ENCODE data around the gene ARL15.
"Not testable (repeated sequence)": the region's sequence is repeated elsewhere in the genome, so short reads cannot be mapped to it uniquely, and the experiment has no call there.

The ARL15 gene
- total RNA-seq: 2.2 to 15.7 (median 5.7) reads per million in 9 experiments

DNA sequence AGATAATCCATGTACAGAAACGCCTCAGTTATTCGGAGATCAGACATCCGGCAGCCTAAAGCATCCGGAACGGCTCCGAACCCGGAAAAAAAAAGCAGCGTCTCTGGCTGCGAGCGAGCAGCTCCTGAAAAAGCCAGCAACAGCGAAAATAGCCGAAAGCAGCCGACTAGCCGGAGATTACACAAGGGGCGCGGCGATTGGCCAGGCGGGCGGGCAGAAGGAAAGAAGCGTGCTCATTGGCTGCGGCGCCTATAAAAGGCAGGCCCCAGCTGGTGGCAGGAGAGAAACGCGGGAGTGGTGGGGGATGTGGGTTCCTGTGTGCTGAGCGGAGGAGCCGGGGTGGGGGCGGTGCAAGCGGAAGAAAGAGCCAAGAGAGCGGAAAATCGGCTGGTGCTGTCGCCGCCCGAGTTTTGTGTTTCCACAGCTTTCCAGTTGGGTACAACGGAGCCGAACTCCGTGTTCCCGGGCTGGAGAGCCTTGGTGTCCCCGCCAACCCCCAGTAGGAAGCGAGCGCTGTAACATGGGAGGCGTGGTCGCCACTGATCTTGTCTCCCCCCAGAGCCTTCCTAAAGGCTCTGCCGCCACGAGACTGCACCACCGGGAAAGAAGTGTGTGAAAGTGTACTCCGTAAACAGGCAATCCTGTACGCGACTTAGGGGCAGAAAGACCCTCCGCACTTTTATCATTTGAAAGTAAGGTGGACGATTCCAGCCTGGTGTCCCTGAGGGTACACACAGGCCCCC, at the start of gene ARL15:
TSS of gene ARL15 (minus strand) at position 141 of the 743 bp plus-strand sequence.
- H3K27ac Mint-ChIP-seq: peak within 1 kb of the TSS; percentile 97 to 99
- H3K27me3 Mint-ChIP-seq: peaks cover 6 to 11% of the 10 kb centered on the region in 2 donors
- peaks cover 17 to 23% of the 10 kb centered on the region in 2 donors for H3K4me1 Mint-ChIP-seq (ENCODE audit: low read depth in 2 of 2)
- H3K36me3 Mint-ChIP-seq (ENCODE audit: insufficient read depth): peaks cover 14% of the 10 kb centered on the region
- no peaks in the 10 kb centered on the region for H3K9me3 Mint-ChIP-seq
- DNase-seq (peak; percentile 95 to 97 (median 97)), ATAC-seq (replicated peaks) (peak; percentile 91)
- H3K4me3 Mint-ChIP-seq: peak within 1 kb of the TSS; percentile 99

DNA sequence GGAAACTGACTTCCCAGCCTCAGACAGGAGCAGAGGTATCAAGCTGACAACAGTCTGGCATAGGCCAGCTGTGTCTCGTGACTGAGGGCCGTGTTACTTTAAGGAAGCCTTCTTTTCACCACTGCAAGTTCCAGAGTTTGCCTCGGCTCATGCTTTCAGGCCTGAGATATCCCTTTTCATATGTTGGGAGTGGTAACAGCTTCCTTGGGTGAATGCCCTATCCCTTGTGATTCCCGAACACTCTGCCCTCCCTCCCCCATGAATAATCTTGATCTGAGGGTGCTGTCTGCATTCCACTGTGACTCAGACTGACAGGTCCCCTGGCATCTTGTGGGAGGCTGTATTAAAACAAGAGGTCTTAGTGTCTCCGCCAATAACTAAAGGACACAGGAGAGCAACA, 49.7 kb upstream of the ARL15 start:
- Mint-ChIP-seq H3K4me3 (no peak overlapping the region), H3K4me1 (ENCODE audit: low read depth in 2 of 2) (no peaks in the 10 kb centered on the region), H3K27ac (no peak overlapping the region), H3K9me3 (peaks cover 0 to 4% of the 10 kb centered on the region in 2 donors), H3K36me3 (ENCODE audit: insufficient read depth) (no peaks in the 10 kb centered on the region), H3K27me3 (peaks cover 44 to 69% of the 10 kb centered on the region in 2 donors)
- ATAC-seq (replicated peaks) (no peak), DNase-seq (no peak)

DNA sequence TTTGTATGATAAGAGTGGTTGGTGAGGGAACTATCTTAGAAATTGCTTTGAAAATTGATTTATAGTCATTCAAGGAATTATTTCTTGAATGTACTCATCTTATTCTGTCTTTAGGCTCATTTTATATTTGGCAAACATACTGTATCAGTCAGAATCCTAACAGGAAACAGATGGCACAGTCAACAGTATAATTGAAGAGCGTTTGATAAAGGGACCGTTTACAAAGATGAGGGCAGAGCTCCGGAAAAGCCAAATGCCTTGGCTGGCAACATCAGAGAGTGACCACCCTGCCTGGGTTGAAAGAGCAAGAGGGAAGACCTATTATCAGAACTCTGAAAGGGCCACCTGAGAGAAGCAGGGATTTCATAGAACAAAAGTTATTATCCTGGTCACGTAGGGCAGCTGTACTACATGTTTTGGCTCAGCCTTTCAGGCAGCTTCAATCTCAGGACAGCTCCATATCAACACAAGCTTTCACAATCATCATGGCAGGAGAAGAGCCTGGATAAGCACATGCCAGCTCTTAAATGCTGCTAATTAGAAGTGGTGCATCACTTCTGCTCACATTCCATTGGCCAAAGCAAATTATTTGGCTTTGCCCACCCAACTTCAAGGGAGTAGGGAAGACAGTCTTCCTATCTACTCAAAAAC, 47.2 kb upstream of the ARL15 start:
- DNase-seq: no peak
- Mint-ChIP-seq H3K27me3 (peaks cover 40 to 71% of the 10 kb centered on the region in 2 donors), H3K4me1 (ENCODE audit: low read depth in 2 of 2) (no peaks in the 10 kb centered on the region), H3K27ac (no peak overlapping the region), H3K36me3 (ENCODE audit: insufficient read depth) (no peaks in the 10 kb centered on the region), H3K9me3 (peaks cover 6 to 16% of the 10 kb centered on the region in 2 donors), H3K4me3 (no peak overlapping the region)
- no peak for ATAC-seq (replicated peaks)

DNA sequence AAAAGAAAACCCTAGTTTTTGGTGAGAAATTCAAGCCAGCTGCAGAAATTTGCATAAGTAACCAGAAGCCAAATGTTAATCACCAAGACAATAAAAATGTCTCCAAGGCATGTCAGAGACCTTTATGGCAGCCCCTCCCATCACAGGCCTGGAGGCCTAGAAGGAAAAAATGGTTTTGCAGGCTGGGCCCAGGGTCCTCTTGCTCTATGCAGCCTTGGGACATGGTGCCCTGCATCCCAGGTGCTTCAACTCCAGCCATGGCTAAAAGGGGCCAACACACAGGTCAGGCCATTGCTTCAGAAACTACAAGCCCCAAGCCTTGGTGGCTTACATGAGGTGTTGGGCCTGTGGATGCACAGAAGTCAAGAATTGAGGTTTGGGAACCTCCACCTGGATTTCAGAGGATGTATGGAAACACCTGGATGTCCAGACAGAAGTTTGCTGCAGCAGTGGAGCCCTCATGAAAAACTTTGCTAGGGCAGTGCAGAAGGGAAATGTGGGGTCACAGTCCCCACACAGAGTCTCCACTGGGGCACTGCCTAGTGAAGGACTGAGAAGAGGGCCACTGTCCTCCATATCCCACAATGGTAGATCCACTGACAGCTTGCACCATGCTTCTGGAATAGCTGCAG, 43.7 kb upstream of the ARL15 start:
- H3K4me3 Mint-ChIP-seq; H3K4me1 Mint-ChIP-seq (ENCODE audit: low read depth in 2 of 2); H3K27ac Mint-ChIP-seq; H3K36me3 Mint-ChIP-seq (ENCODE audit: insufficient read depth); DNase-seq; ATAC-seq (replicated peaks): not testable (repeated sequence)
- H3K9me3 Mint-ChIP-seq: peaks cover 6 to 16% of the 10 kb centered on the region in 2 donors
- H3K27me3 Mint-ChIP-seq: peaks cover 17 to 42% of the 10 kb centered on the region in 2 donors

DNA sequence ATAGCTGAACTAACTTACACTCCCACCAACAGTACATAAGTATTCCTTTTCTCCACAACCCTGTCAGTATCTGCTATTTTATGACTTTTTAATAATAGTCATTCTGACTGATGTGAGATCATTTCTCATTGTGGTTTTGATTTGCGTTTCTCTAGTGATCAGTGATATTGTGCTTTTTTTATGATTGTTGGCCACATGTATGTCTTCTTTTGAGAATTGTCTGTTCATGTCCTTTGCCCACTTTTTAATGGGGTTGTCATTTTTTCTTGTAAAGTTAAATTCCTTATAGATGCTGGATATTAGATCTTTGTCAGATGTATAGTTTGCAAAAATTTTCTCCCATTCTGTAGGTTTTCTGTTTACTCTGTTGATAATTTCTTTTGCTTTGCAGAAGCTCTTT, 42.2 kb upstream of the ARL15 start:
- not testable (repeated sequence) for ATAC-seq (replicated peaks); H3K4me3 Mint-ChIP-seq; H3K27ac Mint-ChIP-seq; DNase-seq; H3K4me1 Mint-ChIP-seq (ENCODE audit: low read depth in 2 of 2); H3K36me3 Mint-ChIP-seq (ENCODE audit: insufficient read depth)
- Mint-ChIP-seq H3K27me3 (peaks cover 14 to 34% of the 10 kb centered on the region in 2 donors), H3K9me3 (peaks cover 6 to 16% of the 10 kb centered on the region in 2 donors)

DNA sequence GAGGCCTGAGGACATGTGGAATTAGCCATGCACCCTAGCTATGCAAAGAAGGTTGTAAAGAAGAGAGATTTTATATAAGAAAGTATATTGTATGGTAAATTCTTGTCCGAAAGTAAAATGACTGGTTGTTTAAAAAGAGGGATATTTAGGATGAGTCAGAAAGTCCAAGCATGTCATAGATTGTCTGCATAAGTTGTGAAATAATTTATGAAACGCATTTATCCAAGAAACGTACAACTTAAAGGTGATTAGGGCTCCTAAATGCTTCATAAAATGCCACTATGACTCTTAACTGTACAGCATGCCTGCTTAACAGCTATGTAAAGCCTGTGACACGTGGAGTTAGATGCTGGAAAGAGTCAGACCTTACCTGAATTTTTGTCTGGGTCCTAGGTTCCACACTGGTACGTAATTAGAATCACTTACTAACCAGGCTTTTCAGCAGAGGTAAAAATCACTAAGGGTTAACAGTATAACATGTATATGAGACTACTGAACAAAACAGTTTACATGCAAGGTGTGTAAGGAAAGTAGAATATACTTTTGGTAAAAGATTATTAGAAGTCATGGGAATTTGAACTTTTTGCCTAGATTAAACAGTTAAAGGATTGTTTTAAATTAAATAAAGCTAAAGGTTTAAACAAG, 37.0 kb upstream of the ARL15 start:
- Mint-ChIP-seq H3K27ac (no peak overlapping the region), H3K36me3 (ENCODE audit: insufficient read depth) (no peaks in the 10 kb centered on the region), H3K27me3 (peaks cover 12 to 24% of the 10 kb centered on the region in 2 donors), H3K4me1 (ENCODE audit: low read depth in 2 of 2) (no peaks in the 10 kb centered on the region), H3K9me3 (no peaks in the 10 kb centered on the region), H3K4me3 (no peak overlapping the region)
- ATAC-seq (replicated peaks) (no peak), DNase-seq (no peak)

DNA sequence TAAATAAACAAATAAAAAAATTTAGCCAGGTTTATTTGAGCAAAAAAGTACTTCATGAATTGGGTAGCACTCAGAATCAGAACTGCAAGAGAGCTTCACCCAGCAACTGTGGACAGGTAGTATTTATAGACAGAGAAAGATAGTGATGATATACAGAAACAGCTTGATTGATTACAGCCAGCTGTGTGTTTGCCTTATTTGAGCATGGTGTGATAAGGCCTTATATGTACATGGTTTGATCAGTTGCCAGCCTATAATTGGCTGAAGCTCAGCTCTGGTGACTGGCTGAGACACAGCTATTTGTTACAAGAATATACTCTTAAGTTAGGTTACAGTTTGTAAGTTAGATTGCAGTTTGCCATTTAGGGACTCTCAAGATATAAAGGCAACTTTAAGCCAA, 34.3 kb upstream of the ARL15 start:
- Mint-ChIP-seq H3K27me3 (peaks cover 12 to 29% of the 10 kb centered on the region in 2 donors), H3K27ac (no peak overlapping the region), H3K9me3 (no peaks in the 10 kb centered on the region), H3K4me1 (ENCODE audit: low read depth in 2 of 2) (no peaks in the 10 kb centered on the region), H3K4me3 (no peak overlapping the region), H3K36me3 (ENCODE audit: insufficient read depth) (no peaks in the 10 kb centered on the region)
- ATAC-seq (replicated peaks): no peak
- DNase-seq: no peak

DNA sequence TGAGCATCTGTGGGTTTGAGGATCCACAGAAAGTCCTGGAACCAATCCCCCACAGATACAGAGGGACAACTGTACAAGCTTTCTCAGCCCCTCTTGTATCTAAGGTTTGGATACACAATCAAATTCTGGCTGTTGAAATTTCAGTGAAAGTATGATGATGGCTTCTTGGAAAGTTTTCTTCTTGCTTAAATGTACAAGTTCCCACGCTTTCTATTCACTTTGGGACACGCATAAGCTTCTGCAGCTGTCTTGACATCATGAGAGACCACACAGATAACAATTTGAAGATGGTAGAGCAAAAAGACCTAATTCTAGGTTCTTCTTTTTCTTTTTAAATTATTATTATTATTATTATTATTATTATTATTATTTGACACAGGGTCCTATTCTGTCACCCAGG, 31.6 kb upstream of the ARL15 start:
- no peak overlapping the region for H3K27ac Mint-ChIP-seq
- H3K36me3 Mint-ChIP-seq (ENCODE audit: insufficient read depth): no peaks in the 10 kb centered on the region
- H3K4me3 Mint-ChIP-seq: no peak overlapping the region
- H3K9me3 Mint-ChIP-seq: peaks cover 0 to 10% of the 10 kb centered on the region in 2 donors
- DNase-seq (no peak), ATAC-seq (replicated peaks) (no peak)
- H3K4me1 Mint-ChIP-seq (ENCODE audit: low read depth in 2 of 2): no peaks in the 10 kb centered on the region
- peaks cover 22 to 45% of the 10 kb centered on the region in 2 donors for H3K27me3 Mint-ChIP-seq

DNA sequence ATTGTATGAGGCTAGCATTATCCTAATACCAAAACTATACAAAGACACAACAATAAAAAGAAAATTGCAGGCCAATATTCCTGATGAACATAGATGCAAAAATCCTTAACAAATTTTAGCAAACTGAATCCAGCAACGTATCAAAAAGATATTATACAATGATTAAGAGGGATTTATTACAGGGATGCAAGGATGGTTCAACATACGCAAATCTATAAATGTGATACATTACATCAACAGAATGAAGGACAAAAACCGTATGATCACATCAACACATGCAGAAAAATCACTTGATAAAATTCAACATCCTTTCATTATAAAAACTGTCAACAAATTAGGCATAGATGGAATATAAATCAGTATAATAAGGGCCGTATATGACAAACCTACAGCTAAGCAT, 27.1 kb upstream of the ARL15 start:
- no peaks in the 10 kb centered on the region for H3K4me1 Mint-ChIP-seq (ENCODE audit: low read depth in 2 of 2)
- ATAC-seq (replicated peaks): no peak
- no peak for DNase-seq

DNA sequence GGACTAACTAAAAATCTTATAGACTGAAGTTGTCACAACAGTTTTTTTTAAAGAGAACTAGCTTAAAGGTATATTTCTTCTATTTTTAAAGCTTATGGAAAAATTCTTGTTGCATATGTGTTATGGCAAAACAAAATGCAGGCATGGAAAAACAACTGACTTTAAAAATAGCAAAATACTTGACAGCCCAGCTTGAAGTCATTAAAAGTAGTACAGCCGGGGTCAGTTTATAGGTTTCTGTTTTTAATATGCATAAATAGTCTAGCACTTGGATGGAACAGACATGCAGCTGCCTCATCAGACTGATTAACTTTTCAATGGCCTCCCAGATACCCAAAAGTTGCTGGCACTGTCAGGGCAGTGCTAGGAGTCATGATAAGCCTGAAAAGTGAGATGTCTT, 22.3 kb upstream of the ARL15 start:
- Mint-ChIP-seq H3K9me3 (peaks cover 2 to 28% of the 10 kb centered on the region in 2 donors), H3K27me3 (peaks cover 71 to 77% of the 10 kb centered on the region in 2 donors), H3K4me1 (ENCODE audit: low read depth in 2 of 2) (no peaks in the 10 kb centered on the region), H3K4me3 (no peak overlapping the region), H3K27ac (no peak overlapping the region), H3K36me3 (ENCODE audit: insufficient read depth) (no peaks in the 10 kb centered on the region)
- ATAC-seq (replicated peaks): no peak
- no peak for DNase-seq

More for the DNA sequence above, 27.1 kb upstream of the ARL15 start:
- H3K27ac Mint-ChIP-seq: no peak overlapping the region
- H3K36me3 Mint-ChIP-seq (ENCODE audit: insufficient read depth): no peaks in the 10 kb centered on the region
- peaks cover 39 to 51% of the 10 kb centered on the region in 2 donors for H3K27me3 Mint-ChIP-seq
- H3K9me3 Mint-ChIP-seq: peaks cover 2 to 34% of the 10 kb centered on the region in 2 donors
- no peak overlapping the region for H3K4me3 Mint-ChIP-seq

DNA sequence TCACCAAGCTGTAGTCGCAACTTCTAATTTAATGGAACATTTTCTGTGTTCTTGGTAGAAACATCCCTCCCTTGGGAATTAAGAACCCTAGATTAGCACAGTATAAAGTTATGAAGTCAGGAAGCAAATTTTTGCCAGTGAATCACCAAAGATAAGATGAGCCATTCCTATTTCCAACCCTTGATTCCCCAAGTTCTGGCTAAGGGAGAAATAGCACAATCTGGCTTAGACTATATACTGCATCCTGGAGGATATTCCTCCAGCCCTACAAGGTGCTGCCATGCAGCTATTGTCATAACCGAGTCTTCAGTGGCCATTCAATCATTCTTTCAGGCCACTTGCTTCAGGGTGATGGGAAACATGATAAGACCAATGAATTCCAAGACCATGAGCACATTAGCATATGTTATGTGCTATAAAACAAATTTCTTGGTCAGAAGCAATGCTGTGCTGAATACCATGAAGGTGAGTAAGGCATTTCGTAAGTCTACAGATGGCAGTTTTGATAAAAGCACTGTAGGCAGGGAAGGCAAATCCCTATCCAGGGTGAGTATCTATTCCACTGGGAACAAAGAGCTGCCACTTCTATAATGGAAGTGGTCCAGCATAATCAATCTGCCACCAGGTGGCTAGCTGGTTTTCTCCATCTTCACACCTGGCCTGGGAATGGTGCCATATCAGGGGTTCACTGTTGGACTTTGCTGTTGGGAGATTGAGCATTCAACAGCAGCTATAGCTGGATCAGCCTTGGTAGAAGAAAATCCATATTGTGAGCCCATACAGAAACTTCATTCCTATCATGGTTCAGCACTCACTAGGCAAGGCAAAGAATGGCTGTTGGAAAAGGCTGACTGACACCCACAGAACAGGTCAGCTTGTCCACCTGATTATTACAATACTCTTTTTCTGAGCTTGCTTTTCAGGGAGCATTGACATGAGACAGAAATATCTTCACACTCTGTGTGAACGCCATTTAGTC, 19.6 kb upstream of the ARL15 start:
- Mint-ChIP-seq H3K27ac (no peak overlapping the region), H3K27me3 (peaks cover 76 to 92% of the 10 kb centered on the region in 2 donors), H3K4me3 (no peak overlapping the region), H3K36me3 (ENCODE audit: insufficient read depth) (no peaks in the 10 kb centered on the region), H3K9me3 (peaks cover 0 to 12% of the 10 kb centered on the region in 2 donors), H3K4me1 (ENCODE audit: low read depth in 2 of 2) (no peaks in the 10 kb centered on the region)
- ATAC-seq (replicated peaks) (no peak), DNase-seq (no peak)

DNA sequence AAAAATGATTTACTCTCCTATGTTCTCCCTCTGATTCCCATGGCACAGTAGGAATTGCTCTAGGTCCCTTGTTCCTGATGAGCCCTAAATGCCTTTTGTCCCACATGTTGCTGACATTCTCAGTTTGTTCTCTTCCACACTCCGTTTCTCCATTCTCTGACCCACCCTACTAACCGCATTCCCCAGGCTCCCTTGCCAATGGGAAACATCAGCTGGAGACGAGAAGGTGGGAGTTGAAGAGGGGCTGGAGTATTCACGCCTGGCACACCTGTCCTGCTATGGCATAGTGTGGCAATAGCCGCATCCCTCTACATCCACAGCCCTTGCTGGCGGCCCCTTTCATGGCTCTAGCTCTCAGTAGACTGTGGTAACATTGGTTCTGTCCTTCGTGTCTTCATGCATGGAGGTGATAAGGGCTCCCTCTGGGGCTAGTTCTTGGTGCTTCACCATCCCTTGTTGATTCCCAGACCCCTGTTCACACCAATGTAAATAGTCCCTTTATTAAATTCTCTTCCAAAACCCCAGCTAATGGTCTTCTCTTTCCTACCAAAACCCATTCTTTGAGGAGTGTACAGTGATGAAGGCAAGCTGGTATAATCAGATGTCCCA, 16.4 kb upstream of the ARL15 start:
- no peaks in the 10 kb centered on the region for H3K36me3 Mint-ChIP-seq (ENCODE audit: insufficient read depth)
- ATAC-seq (replicated peaks) (no peak), DNase-seq (no peak)
- H3K27ac Mint-ChIP-seq: no peak overlapping the region
- peaks cover 55 to 63% of the 10 kb centered on the region in 2 donors for H3K27me3 Mint-ChIP-seq
- no peaks in the 10 kb centered on the region for H3K4me1 Mint-ChIP-seq (ENCODE audit: low read depth in 2 of 2)
- no peaks in the 10 kb centered on the region for H3K9me3 Mint-ChIP-seq
- H3K4me3 Mint-ChIP-seq: no peak overlapping the region

Data from effector memory CD8-positive, alpha-beta T cell (primary cell).